ENCODE data around the gene PDRG1. TPM values are rescaled to one million over a fixed set of nuclear protein-coding genes. Genes with fewer than 3 reads are reported as not detected.

Gene PDRG1
- total RNA-seq, 1 donor from 2014 or later = 8.0 TPM

DNA sequence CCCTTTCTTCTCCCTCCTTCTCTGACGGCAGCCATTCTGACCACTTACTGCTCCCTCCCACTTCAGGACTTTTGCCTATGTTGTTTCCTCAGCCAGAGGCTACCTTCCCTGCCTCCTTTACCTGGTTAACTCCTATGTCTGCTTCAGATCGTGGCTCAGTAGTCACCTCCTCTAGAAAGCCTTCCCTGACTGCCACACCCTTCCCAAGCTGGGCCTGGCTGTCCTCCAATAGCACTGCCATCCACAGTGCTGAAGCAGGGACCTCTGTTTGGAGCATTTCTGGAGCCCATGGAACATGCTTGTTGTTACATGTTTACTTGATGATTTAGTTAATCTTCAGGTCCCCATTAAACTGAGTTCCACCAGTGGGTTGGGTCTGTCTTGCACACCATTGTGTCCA lies 29.9 kb upstream of the PDRG1 start:
- Histone ChIP-seq H3K4me3 (no peak overlapping the region), H3K27ac (no peak overlapping the region), H3K4me1 (no peaks in the 10 kb centered on the region), H3K9me3 (no peaks in the 10 kb centered on the region), H3K27me3 (peaks cover 4% of the 10 kb centered on the region), H3K36me3 (no peaks in the 10 kb centered on the region)
- DNase-seq (no peak), ATAC-seq (no peak)
- TF ChIP-seq, protein P1, sequence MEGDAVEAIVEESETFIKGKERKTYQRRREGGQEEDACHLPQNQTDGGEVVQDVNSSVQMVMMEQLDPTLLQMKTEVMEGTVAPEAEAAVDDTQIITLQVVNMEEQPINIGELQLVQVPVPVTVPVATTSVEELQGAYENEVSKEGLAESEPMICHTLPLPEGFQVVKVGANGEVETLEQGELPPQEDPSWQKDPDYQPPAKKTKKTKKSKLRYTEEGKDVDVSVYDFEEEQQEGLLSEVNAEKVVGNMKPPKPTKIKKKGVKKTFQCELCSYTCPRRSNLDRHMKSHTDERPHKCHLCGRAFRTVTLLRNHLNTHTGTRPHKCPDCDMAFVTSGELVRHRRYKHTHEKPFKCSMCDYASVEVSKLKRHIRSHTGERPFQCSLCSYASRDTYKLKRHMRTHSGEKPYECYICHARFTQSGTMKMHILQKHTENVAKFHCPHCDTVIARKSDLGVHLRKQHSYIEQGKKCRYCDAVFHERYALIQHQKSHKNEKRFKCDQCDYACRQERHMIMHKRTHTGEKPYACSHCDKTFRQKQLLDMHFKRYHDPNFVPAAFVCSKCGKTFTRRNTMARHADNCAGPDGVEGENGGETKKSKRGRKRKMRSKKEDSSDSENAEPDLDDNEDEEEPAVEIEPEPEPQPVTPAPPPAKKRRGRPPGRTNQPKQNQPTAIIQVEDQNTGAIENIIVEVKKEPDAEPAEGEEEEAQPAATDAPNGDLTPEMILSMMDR (IDR thresholded peaks at IDR 0.05) = no peak
- intact Hi-C loops (cut with DNase I) = no loop called here

DNA sequence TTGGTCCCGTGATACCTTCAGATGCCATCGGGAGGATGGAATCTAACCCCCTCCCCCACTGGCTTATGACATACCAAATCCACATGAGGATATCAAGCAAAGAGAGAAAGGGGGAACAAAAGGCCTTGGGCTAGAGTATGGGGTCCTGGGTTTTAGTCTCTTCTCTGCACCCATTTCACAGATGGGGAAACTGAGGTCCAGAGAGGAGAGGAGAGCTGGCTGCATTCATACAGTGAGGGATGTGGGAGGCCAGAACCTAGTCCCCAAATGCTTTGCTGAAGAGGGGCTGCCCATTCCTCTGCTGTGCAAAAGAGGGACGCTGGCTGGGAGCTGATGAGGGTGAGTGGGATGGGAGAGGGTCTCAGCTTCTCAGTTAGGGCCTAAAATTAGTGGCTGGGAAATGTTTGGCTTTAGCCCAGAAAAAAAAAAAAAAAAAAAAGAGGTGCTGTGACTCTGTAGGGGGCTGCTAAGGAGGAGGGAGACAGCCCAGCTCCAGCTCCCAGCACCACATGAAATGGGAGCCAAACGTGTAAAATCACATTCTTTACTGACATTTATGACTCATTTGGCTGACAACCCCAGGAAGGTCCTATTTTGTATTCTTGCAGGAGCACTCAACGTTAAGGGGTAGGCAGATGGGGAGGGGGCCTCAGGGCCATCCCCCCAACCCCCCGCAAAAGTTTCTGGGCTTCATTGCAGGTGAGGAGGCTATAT lies 28.0 kb upstream of the PDRG1 start:
- intact Hi-C loops (cut with DNase I) = no loop called here
- DNase-seq (no peak), ATAC-seq (no peak)
- H3K36me3 ChIP-seq = no peaks in the 10 kb centered on the region
- H3K9me3 ChIP-seq = no peaks in the 10 kb centered on the region
- H3K4me3 ChIP-seq = no peak overlapping the region
- peaks cover 8% of the 10 kb centered on the region for H3K27me3 ChIP-seq
- TF ChIP-seq, protein P1 (IDR thresholded peaks at IDR 0.05) = no peak
- no peak overlapping the region for H3K27ac ChIP-seq
- H3K4me1 ChIP-seq = no peaks in the 10 kb centered on the region

DNA sequence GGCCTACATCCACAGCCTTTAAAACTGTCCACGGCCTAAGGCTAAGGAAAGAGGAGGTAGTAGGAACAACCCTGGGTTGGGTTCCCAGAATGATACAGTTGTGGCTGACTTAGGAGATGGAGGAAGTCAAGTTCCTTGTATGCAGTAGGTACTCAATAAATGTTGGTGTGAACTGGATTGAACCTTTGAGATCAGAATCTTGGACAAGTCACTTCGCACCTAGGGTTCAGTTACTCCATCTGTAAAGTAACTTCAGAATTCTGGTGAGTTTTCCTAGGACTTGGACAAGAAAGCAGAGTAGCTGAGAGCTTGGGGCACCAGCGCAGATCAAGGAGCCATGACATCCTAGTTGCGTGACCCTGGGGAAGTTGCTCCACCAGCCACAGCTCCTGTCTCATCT lies 25.2 kb upstream of the PDRG1 start:
- Histone ChIP-seq H3K4me3 (no peak overlapping the region), H3K27me3 (peaks cover 10% of the 10 kb centered on the region), H3K9me3 (no peaks in the 10 kb centered on the region), H3K36me3 (no peaks in the 10 kb centered on the region), H3K27ac (no peak overlapping the region), H3K4me1 (no peaks in the 10 kb centered on the region)
- DNase-seq = no peak
- intact Hi-C loops (cut with DNase I) = no loop called here
- TF ChIP-seq, protein P1 (IDR thresholded peaks at IDR 0.05) = no peak
- ATAC-seq = no peak

- DNase-seq = no peak
- TF ChIP-seq, protein P1 (IDR thresholded peaks at IDR 0.05) = no peak
Observed at GRCh38 chr20:31975874-31976273, 24.0 kb upstream of the PDRG1 start.

DNA sequence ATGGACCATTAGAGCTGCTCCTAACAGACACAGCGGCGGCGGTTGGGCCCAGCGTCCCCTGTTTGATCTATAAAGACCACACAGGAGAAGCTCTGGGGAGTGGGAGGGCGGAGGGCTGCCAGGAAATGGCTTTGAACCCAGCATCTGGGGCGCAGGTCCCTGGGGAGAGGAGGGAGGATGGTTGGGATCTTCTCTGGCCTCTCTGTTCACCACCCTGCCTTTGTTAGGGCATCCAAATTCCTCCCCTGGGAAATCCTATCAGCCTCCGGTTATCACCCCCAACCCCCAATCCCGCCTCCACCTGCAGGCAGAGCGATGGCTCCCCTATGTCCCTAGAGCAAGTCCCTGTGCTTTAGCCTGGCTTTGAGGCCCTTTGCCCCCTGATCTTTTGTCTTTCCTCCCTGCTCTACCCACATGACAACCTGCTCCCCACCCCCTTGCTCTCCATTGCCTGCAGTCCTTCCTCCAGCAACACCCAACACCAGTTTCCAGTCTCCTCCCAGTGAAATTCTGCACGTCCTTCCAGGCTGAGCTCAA lies 23.2 kb upstream of the PDRG1 start:
- TF ChIP-seq, protein P1 (IDR thresholded peaks at IDR 0.05) = no peak
- ATAC-seq = no peak

More at GRCh38 chr20:31975874-31976273, 24.0 kb upstream of the PDRG1 start:
- no peak overlapping the region for H3K4me3 ChIP-seq
- no peaks in the 10 kb centered on the region for H3K9me3 ChIP-seq
- no peak overlapping the region for H3K27ac ChIP-seq
- no peaks in the 10 kb centered on the region for H3K36me3 ChIP-seq
- peaks cover 10% of the 10 kb centered on the region for H3K27me3 ChIP-seq
- no peaks in the 10 kb centered on the region for H3K4me1 ChIP-seq
- no peak for ATAC-seq
- intact Hi-C loops (cut with DNase I) = no loop called here

More for the DNA sequence above, 23.2 kb upstream of the PDRG1 start:
- Histone ChIP-seq H3K27ac (no peak overlapping the region), H3K9me3 (no peaks in the 10 kb centered on the region), H3K36me3 (no peaks in the 10 kb centered on the region), H3K4me3 (no peak overlapping the region), H3K27me3 (peaks cover 6% of the 10 kb centered on the region), H3K4me1 (no peaks in the 10 kb centered on the region)
- DNase-seq = no peak
- intact Hi-C loops (cut with DNase I) = no loop called here

All from upper lobe of right lung (tissue), 1 donor.